NB4 (cell line): ENCODE data around the gene CFAP299.
"Not testable (repeated sequence)": the region's sequence is repeated elsewhere in the genome, so short reads cannot be mapped to it uniquely, and the experiment has no call there.

Experiments
- DNase-seq: peaks from one replicate; pipeline ENCODE4 v3.0.0; 2010; ENCODE audit warnings: low read depth
- H3K4me3 ChIP-seq: one replicate; pipeline ENCODE4 v1.5.1; 2011; ENCODE audit warnings: mild to moderate bottlenecking, low read depth, low read length, moderate library complexity
- CTCF ChIP-seq: IDR thresholded peaks from one replicate; pipeline ENCODE4 v1.5.1; 2012; ENCODE audit warnings: low read depth, low read length
- MAX ChIP-seq: IDR thresholded peaks from 2 replicates; pipeline ENCODE4 v1.6.1; 2011; ENCODE audit warnings: low read depth, low read length
- MYC ChIP-seq: IDR thresholded peaks from 2 replicates; pipeline ENCODE4 v1.6.1; 2011; ENCODE audit warnings: low read depth, low read length
- POLR2A ChIP-seq: IDR thresholded peaks from 2 replicates; pipeline ENCODE4 v1.6.1; 2011; ENCODE audit warnings: mild to moderate bottlenecking; ENCODE audit not compliant: insufficient read length; ENCODE audit errors: extremely low read depth

CFAP299 gene

GRCh38 chr4:80655662-80656061 lies 320.1 kb downstream of the CFAP299 start:
- H3K4me3 ChIP-seq: no peak overlapping the region
- no peak for TF ChIP-seq MYC
- TF ChIP-seq POLR2A: no peak
- TF ChIP-seq MAX: no peak
- TF ChIP-seq CTCF: no peak
- no peak for DNase-seq

GRCh38 chr4:80670118-80670517 lies 334.6 kb downstream of the CFAP299 start:
- H3K4me3 ChIP-seq, DNase-seq: not testable (repeated sequence)

GRCh38 chr4:80678413-80678812 lies 342.9 kb downstream of the CFAP299 start:
- TF ChIP-seq MAX (no peak), CTCF (no peak), POLR2A (no peak), MYC (no peak)
- DNase-seq: no peak
- no peak overlapping the region for H3K4me3 ChIP-seq

GRCh38 chr4:80680934-80681333 lies 345.4 kb downstream of the CFAP299 start:
- DNase-seq: no peak
- TF ChIP-seq MYC: no peak

GRCh38 chr4:80685214-80685613 lies 349.7 kb downstream of the CFAP299 start:
- DNase-seq: no peak
- no peak for TF ChIP-seq MYC
- H3K4me3 ChIP-seq: no peak overlapping the region

More at GRCh38 chr4:80680934-80681333, 345.4 kb downstream of the CFAP299 start:
- H3K4me3 ChIP-seq: no peak overlapping the region

- H3K4me3 ChIP-seq, DNase-seq: not testable (repeated sequence)
These were observed 352.2 kb downstream of the CFAP299 start for GRCh38 chr4:80687736-80688135.

- TF ChIP-seq POLR2A: no peak
- no peak for TF ChIP-seq MAX
- TF ChIP-seq CTCF: no peak
- TF ChIP-seq MYC: no peak
- DNase-seq: no peak
- no peak overlapping the region for H3K4me3 ChIP-seq
These were observed 358.6 kb downstream of the CFAP299 start for GRCh38 chr4:80694171-80694570.

- TF ChIP-seq CTCF: no peak
- TF ChIP-seq MAX: no peak
- no peak for TF ChIP-seq POLR2A
- no peak for TF ChIP-seq MYC
- DNase-seq: no peak
- no peak overlapping the region for H3K4me3 ChIP-seq
These were observed 369.8 kb downstream of the CFAP299 start for GRCh38 chr4:80705311-80705710.
